Muscle layer of duodenum (tissue), 2 donors: ENCODE data around the gene TRAPPC14.
"Not testable (repeated sequence)": the region's sequence is repeated elsewhere in the genome, so short reads cannot be mapped to it uniquely, and the experiment has no call there.

Experiments
- H3K27ac ChIP-seq: one replicate; pipeline ENCODE4 v1.7.0; 2013; ENCODE audit warnings: mild to moderate bottlenecking, low read length
- H3K27me3 ChIP-seq: one replicate; pipeline ENCODE4 v1.7.0; 2013; ENCODE audit warnings: low read depth, mild to moderate bottlenecking, control low read depth, low read length
- H3K36me3 ChIP-seq, 2 donors: one replicate each; pipeline ENCODE4 v1.7.0; 2013; ENCODE audit warnings: low read length in 2 of 2, control low read depth in 1 of 2, mild to moderate bottlenecking in 1 of 2; ENCODE audit not compliant: insufficient read depth in 2 of 2, control insufficient read depth in 1 of 2
- H3K4me1 ChIP-seq, 2 donors: one replicate each; pipeline ENCODE4 v1.7.0; 2013; ENCODE audit warnings: low read length in 2 of 2, mild to moderate bottlenecking in 2 of 2, control low read depth in 1 of 2, moderate library complexity in 1 of 2; ENCODE audit not compliant: insufficient read depth in 2 of 2, control insufficient read depth in 1 of 2
- H3K4me3 ChIP-seq, 2 donors: one replicate each; pipeline ENCODE4 v1.7.0; 2013; ENCODE audit warnings: low read length in 2 of 2, low read depth in 1 of 2, mild to moderate bottlenecking in 1 of 2
- H3K9me3 ChIP-seq, 2 donors: one replicate each; pipeline ENCODE4 v1.7.0; 2013; ENCODE audit warnings: low read length in 2 of 2, control low read depth in 1 of 2, mild to moderate bottlenecking in 1 of 2; ENCODE audit not compliant: control insufficient read depth in 1 of 2
- donor health status: healthy.

The TRAPPC14 gene

GRCh38 chr7:100185726-100186125 is 27.2 kb upstream of the TRAPPC14 start:
- no peaks in the 10 kb centered on the region for H3K9me3 ChIP-seq
- no peaks in the 10 kb centered on the region for H3K36me3 ChIP-seq
- no peaks in the 10 kb centered on the region for H3K27me3 ChIP-seq
- no peak overlapping the region for H3K4me3 ChIP-seq
- no peaks in the 10 kb centered on the region for H3K4me1 ChIP-seq
- H3K27ac ChIP-seq, result no peak overlapping the region

GRCh38 chr7:100183090-100183489 is 24.6 kb upstream of the TRAPPC14 start:
- H3K36me3 ChIP-seq, H3K27ac ChIP-seq, H3K9me3 ChIP-seq, H3K4me3 ChIP-seq, H3K27me3 ChIP-seq, H3K4me1 ChIP-seq: not testable (repeated sequence)

- not testable (repeated sequence) for H3K27ac ChIP-seq, H3K27me3 ChIP-seq, H3K9me3 ChIP-seq, H3K4me1 ChIP-seq, H3K4me3 ChIP-seq, H3K36me3 ChIP-seq
Measured at GRCh38 chr7:100182616-100183015, 24.1 kb upstream of the TRAPPC14 start.

GRCh38 chr7:100180084-100180483 is 21.6 kb upstream of the TRAPPC14 start:
- not testable (repeated sequence) for H3K27ac ChIP-seq, H3K9me3 ChIP-seq, H3K36me3 ChIP-seq, H3K27me3 ChIP-seq, H3K4me3 ChIP-seq
- H3K4me1 ChIP-seq, result peaks cover 0 to 12% of the 10 kb centered on the region in 2 donors

- H3K9me3 ChIP-seq, result no peaks in the 10 kb centered on the region
- no peak within 1 kb of the TSS for H3K27ac ChIP-seq
Measured at GRCh38 chr7:100177045-100178001, 18.8 kb upstream of the TRAPPC14 start, which contains the start of the genes GPC2 and STAG3. Gene GPC2 (minus strand): TSS chr7:100177381. CDS start chr7:100177199, 182 bp downstream. Gene STAG3 (plus strand): TSS chr7:100177918. CDS start chr7:100180557, 2,639 bp downstream.

GRCh38 chr7:100176096-100177044 is 17.8 kb upstream of the TRAPPC14 start:
- H3K36me3 ChIP-seq, result no peaks in the 10 kb centered on the region
- H3K9me3 ChIP-seq, result no peaks in the 10 kb centered on the region
- H3K27me3 ChIP-seq, result peaks cover 4% of the 10 kb centered on the region
- peaks cover 0 to 16% of the 10 kb centered on the region in 2 donors for H3K4me1 ChIP-seq
- H3K27ac ChIP-seq, result no peak overlapping the region
- H3K4me3 ChIP-seq, result peak overlapping the region; percentile 57 to 65

More at GRCh38 chr7:100177045-100178001, 18.8 kb upstream of the TRAPPC14 start, which contains the start of the genes GPC2 and STAG3:
- Histone ChIP-seq H3K36me3 (no peaks in the 10 kb centered on the region), H3K27me3 (no peaks in the 10 kb centered on the region), H3K4me3 (peak within 1 kb of the TSS; percentile 57 to 65), H3K4me1 (peaks cover 0 to 12% of the 10 kb centered on the region in 2 donors)

GRCh38 chr7:100175296-100175935 is 16.9 kb upstream of the TRAPPC14 start:
- H3K36me3 ChIP-seq, result no peaks in the 10 kb centered on the region
- no peak overlapping the region for H3K4me3 ChIP-seq
- H3K27ac ChIP-seq, result no peak overlapping the region
- peaks cover 4% of the 10 kb centered on the region for H3K27me3 ChIP-seq
- H3K4me1 ChIP-seq, result peaks cover 0 to 21% of the 10 kb centered on the region in 2 donors
- no peaks in the 10 kb centered on the region for H3K9me3 ChIP-seq

GRCh38 chr7:100174582-100174981 is 16.1 kb upstream of the TRAPPC14 start:
- Histone ChIP-seq H3K9me3 (no peaks in the 10 kb centered on the region), H3K36me3 (no peaks in the 10 kb centered on the region), H3K4me1 (peaks cover 0 to 21% of the 10 kb centered on the region in 2 donors), H3K27ac (no peak overlapping the region), H3K27me3 (peaks cover 4% of the 10 kb centered on the region), H3K4me3 (no peak overlapping the region)

GRCh38 chr7:100173806-100174495 is 15.4 kb upstream of the TRAPPC14 start:
- Histone ChIP-seq H3K4me1 (peaks cover 0 to 25% of the 10 kb centered on the region in 2 donors), H3K9me3 (no peaks in the 10 kb centered on the region), H3K36me3 (no peaks in the 10 kb centered on the region), H3K4me3 (no peak overlapping the region), H3K27me3 (peaks cover 4% of the 10 kb centered on the region), H3K27ac (no peak overlapping the region)

GRCh38 chr7:100171840-100172239 is 13.3 kb upstream of the TRAPPC14 start:
- H3K4me3 ChIP-seq, result peak overlapping the region in 1 of 2 donors; percentile 51
- peaks cover 4% of the 10 kb centered on the region for H3K27me3 ChIP-seq
- no peak overlapping the region for H3K27ac ChIP-seq
- no peaks in the 10 kb centered on the region for H3K36me3 ChIP-seq
- peaks cover 0 to 34% of the 10 kb centered on the region in 2 donors for H3K4me1 ChIP-seq
- H3K9me3 ChIP-seq, result no peaks in the 10 kb centered on the region
